Measurements from ENCODE around the gene PQBP1.
"Not testable (repeated sequence)": the region's sequence is repeated elsewhere in the genome, so short reads cannot be mapped to it uniquely, and the experiment has no call there.

PQBP1 gene

GRCh38 chrX:48897625-48898306, at the start of gene PQBP1, which contains the start of gene TIMM17B:
Gene PQBP1, plus strand, starts transcription at chrX:48897930. Its CDS starts 580 bp downstream, at chrX:48898510.
Gene TIMM17B, minus strand, starts transcription at chrX:48897768. Its CDS starts 19 bp downstream, at chrX:48897749.
- peak; percentile 94 to 96 (median 96) for DNase-seq

GRCh38 chrX:48848847-48849246, 48.9 kb upstream of the PQBP1 start:
- peak in 1 of 3 experiments; percentile 53 for DNase-seq

- DNase-seq: no peak
Observed at GRCh38 chrX:48852857-48853256, 44.9 kb upstream of the PQBP1 start.

- DNase-seq: not testable (repeated sequence)
Observed at GRCh38 chrX:48853494-48853893, 44.2 kb upstream of the PQBP1 start.

- DNase-seq: not testable (repeated sequence)
Observed at GRCh38 chrX:48854121-48854804, 43.5 kb upstream of the PQBP1 start.

GRCh38 chrX:48854898-48855297, 42.8 kb upstream of the PQBP1 start:
- DNase-seq: peak in 1 of 3 experiments; percentile 17

- no peak for DNase-seq
Observed at GRCh38 chrX:48864210-48864609, 33.5 kb upstream of the PQBP1 start.

- not testable (repeated sequence) for DNase-seq
Observed at GRCh38 chrX:48872017-48872416, 25.7 kb upstream of the PQBP1 start.

- not testable (repeated sequence) for DNase-seq
Observed at GRCh38 chrX:48876944-48877343, 20.8 kb upstream of the PQBP1 start.

- DNase-seq: no peak
Observed at GRCh38 chrX:48883729-48884128, 14.0 kb upstream of the PQBP1 start.

GRCh38 chrX:48886586-48886985, 11.1 kb upstream of the PQBP1 start:
- DNase-seq: not testable (repeated sequence)

- DNase-seq: no peak
Observed at GRCh38 chrX:48890296-48890925, 7.3 kb upstream of the PQBP1 start.

GRCh38 chrX:48890934-48891401, 6.8 kb upstream of the PQBP1 start:
- peak in 1 of 3 experiments; percentile 69 for DNase-seq

- DNase-seq: peak; percentile 61 to 91 (median 83)
Observed at GRCh38 chrX:48891402-48892288, 6.1 kb upstream of the PQBP1 start.

GRCh38 chrX:48892896-48893295, 4.8 kb upstream of the PQBP1 start:
- DNase-seq: no peak

- no peak for DNase-seq
Observed at GRCh38 chrX:48893556-48894348, 4.0 kb upstream of the PQBP1 start.

GRCh38 chrX:48894891-48895290, 2.8 kb upstream of the PQBP1 start:
- DNase-seq: no peak

GRCh38 chrX:48896611-48897011, 1.1 kb upstream of the PQBP1 start:
- DNase-seq: peak in 1 of 3 experiments; percentile 72

GRCh38 chrX:48897157-48897624, 539 bp upstream of the PQBP1 start:
- DNase-seq: peak; percentile 70 to 90 (median 76)

- DNase-seq: no peak
Observed at GRCh38 chrX:48899078-48899410, 1.3 kb downstream of the PQBP1 start.

- DNase-seq: no peak
Observed at GRCh38 chrX:48901069-48901468, 3.3 kb downstream of the PQBP1 start.

GRCh38 chrX:48902135-48902534, 4.4 kb downstream of the PQBP1 start:
- no peak for DNase-seq
